GM12878 (cell line): Measurements from ENCODE around the gene KLHDC8A.

Experiments
- ASH2L ChIP-seq: fragments of 300-600, 200-600 bp; sonication (generic); IDR thresholded peaks from 2 replicates; pipeline ENCODE4 v1.6.1; 2017; ENCODE audit warnings: low read depth, mild to moderate bottlenecking, borderline replicate concordance
- CTCF ChIP-seq, 3 experiments: IDR thresholded peaks in 2 of 3; conservative IDR thresholded peaks in 1 of 3; 2 replicates each; pipeline ENCODE4 v1.5.1; 2011; ENCODE audit warnings: low read depth in 3 of 3, low read length in 3 of 3, mild to moderate bottlenecking in 3 of 3, control low read depth in 2 of 3, moderate library complexity in 2 of 3, inconsistent platforms in 1 of 3, mixed read lengths in 1 of 3; ENCODE audit not compliant: control insufficient read depth in 2 of 3, insufficient read depth in 1 of 3; ENCODE audit errors: extremely low read depth in 1 of 3
- MAX ChIP-seq: IDR thresholded peaks from 2 replicates; pipeline ENCODE4 v1.6.1; 2012; ENCODE audit warnings: low read depth, low read length, improper control_type of control experiment
- NFIC ChIP-seq: IDR thresholded peaks from 2 replicates; pipeline ENCODE4 v1.6.1; 2012; ENCODE audit warnings: low read depth, mild to moderate bottlenecking, inconsistent platforms, low read length, moderate library complexity
- NFXL1 ChIP-seq: fragments of 450-650 bp; IDR thresholded peaks from 2 replicates; pipeline ENCODE4 v1.6.1; 2017; ENCODE audit warnings: antibody characterized with exemption, mild to moderate bottlenecking, borderline replicate concordance
- NR2F1 ChIP-seq: fragments of 450-650 bp; conservative IDR thresholded peaks from 2 replicates; pipeline ENCODE4 v1.6.1; 2017; ENCODE audit warnings: mild to moderate bottlenecking
- RAD21 ChIP-seq: IDR thresholded peaks from 2 replicates; pipeline ENCODE4 v1.6.1; 2011; ENCODE audit warnings: mild to moderate bottlenecking, low read depth, low read length, moderate library complexity; ENCODE audit not compliant: insufficient read depth
- REST ChIP-seq: IDR thresholded peaks from 2 replicates; pipeline ENCODE4 v1.6.1; 2012; ENCODE audit warnings: mild to moderate bottlenecking, low read depth, low read length
- RFX5 ChIP-seq: IDR thresholded peaks from 2 replicates; pipeline ENCODE4 v1.6.1; 2011; ENCODE audit warnings: low read depth, low read length, improper control_type of control experiment
- TARDBP ChIP-seq: IDR thresholded peaks from 2 replicates; pipeline ENCODE4 v1.6.1; 2016; ENCODE audit warnings: borderline replicate concordance
- ZNF687 ChIP-seq: fragments of 450-650 bp; IDR thresholded peaks from 2 replicates; pipeline ENCODE4 v1.6.1; 2017; ENCODE audit warnings: mild to moderate bottlenecking, moderate library complexity

GRCh38 chr1:205368478-205368877 is 11.8 kb upstream of the KLHDC8A start:
- no peak for TF ChIP-seq CTCF (IDR thresholded peaks at IDR 0.05 in 2 of 3, conservative IDR thresholded peaks at IDR 0.05 in 1 of 3; ENCODE audit: control insufficient read depth in 2 of 3, extremely low read depth in 1 of 3, insufficient read depth in 1 of 3, low read depth in 3 of 3, low read length in 3 of 3)
- TF ChIP-seq TARDBP = no peak
- no peak for TF ChIP-seq ASH2L
- no peak for TF ChIP-seq MAX
- no peak for TF ChIP-seq NR2F1
- no peak for TF ChIP-seq NFIC
- TF ChIP-seq NFXL1 = no peak
- no peak for TF ChIP-seq RFX5
- TF ChIP-seq RAD21 = no peak
- no peak for TF ChIP-seq ZNF687
- no peak for TF ChIP-seq REST
